Tibial artery (tissue), 4 donors: ENCODE measurements around the gene IPO4.

Experiments
- DNase-seq, 2 donors: peaks; one replicate each; pipeline ENCODE4 v3.0.0-alpha.2; 2019
- H3K27ac ChIP-seq, 2 donors: fragments of 200-600 bp; sonication (generic) in 1 of 2; 1 replicate in 1 of 2; 2 replicates in 1 of 2; pipeline ENCODE4 v1.5.1; 2018 to 2019; ENCODE audit warnings: mild to moderate bottlenecking in 1 of 2
- H3K27me3 ChIP-seq, 2 donors: fragments of 200-600 bp; sonication (generic) in 1 of 2; one replicate each; pipeline versions ENCODE4 v1.5.1 to v1.6.0; 2016 to 2019
- H3K36me3 ChIP-seq, 3 donors: fragments of 200-600 bp; sonication (generic) in 2 of 3; one replicate each; pipeline ENCODE4 v1.5.1; 2016 to 2019; ENCODE audit warnings: mild to moderate bottlenecking in 2 of 3
- H3K4me1 ChIP-seq, 4 donors: fragments of 200-600 bp; sonication (generic) in 2 of 4; 1 replicate in 3 of 4; 2 replicates in 1 of 4; pipeline ENCODE4 v1.5.1; 2016 to 2019
- H3K4me3 ChIP-seq, 2 donors: fragments of 200-600 bp; sonication (generic) in 1 of 2; 1 replicate in 1 of 2; 2 replicates in 1 of 2; pipeline ENCODE4 v1.5.1; 2018 to 2019; ENCODE audit warnings: mild to moderate bottlenecking in 2 of 2
- H3K9me3 ChIP-seq, 3 donors: fragments of 200-600 bp; sonication (generic) in 1 of 3; one replicate each; pipeline ENCODE4 v1.5.1; 2016 to 2019
- intact Hi-C: fragments of 100-400 bp; cut with DNase I; formaldehyde crosslinking; loops from one replicate; pipeline ENCODE4 v1.15.0; 2023; ENCODE audit warnings: low total_unique reads
- TF ChIP-seq, protein P1 (sequence below), 2 experiments: fragments of 200-600 bp in 1 of 2; fragments of 450-650 bp in 1 of 2; IDR thresholded peaks; one replicate each; pipeline ENCODE4 v1.5.1; 2017 to 2019; ENCODE audit warnings: antibody characterized with exemption in 2 of 2, mild to moderate bottlenecking in 1 of 2, moderate library complexity in 1 of 2

Gene IPO4

DNA sequence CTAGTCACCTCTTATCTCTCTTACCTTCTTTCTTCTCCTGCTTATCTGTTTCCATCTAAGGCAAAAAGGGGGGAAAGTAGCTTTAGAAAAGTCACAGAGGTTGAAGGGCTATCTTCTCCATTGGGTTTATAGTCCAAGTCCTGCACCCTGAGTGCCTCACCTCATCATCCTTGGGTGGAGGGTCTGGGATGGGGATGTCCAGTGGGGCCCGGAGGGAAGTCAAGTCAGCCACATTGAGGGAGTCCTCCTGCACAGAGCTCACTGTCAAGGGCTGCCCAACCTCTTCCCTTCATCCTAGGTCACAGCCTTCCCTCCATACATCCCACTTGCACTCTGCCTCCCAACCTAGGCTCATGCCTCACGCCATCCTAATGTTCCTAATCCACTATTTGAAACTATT is 43.4 kb downstream of the IPO4 start:
- H3K4me1 ChIP-seq, result peaks cover 18 to 45% (median 31%) of the 10 kb centered on the region in 4 donors
- no peak for DNase-seq
- H3K9me3 ChIP-seq, result no peaks in the 10 kb centered on the region
- intact Hi-C loops, result loop anchor here (5.0 kb wide), 1 partner anchor 42 kb away; the partner anchor contains the start of gene IPO4
- no peak overlapping the region for H3K4me3 ChIP-seq
- H3K27me3 ChIP-seq, result no peaks in the 10 kb centered on the region
- TF ChIP-seq, protein P1, sequence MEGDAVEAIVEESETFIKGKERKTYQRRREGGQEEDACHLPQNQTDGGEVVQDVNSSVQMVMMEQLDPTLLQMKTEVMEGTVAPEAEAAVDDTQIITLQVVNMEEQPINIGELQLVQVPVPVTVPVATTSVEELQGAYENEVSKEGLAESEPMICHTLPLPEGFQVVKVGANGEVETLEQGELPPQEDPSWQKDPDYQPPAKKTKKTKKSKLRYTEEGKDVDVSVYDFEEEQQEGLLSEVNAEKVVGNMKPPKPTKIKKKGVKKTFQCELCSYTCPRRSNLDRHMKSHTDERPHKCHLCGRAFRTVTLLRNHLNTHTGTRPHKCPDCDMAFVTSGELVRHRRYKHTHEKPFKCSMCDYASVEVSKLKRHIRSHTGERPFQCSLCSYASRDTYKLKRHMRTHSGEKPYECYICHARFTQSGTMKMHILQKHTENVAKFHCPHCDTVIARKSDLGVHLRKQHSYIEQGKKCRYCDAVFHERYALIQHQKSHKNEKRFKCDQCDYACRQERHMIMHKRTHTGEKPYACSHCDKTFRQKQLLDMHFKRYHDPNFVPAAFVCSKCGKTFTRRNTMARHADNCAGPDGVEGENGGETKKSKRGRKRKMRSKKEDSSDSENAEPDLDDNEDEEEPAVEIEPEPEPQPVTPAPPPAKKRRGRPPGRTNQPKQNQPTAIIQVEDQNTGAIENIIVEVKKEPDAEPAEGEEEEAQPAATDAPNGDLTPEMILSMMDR (IDR thresholded peaks at IDR 0.05), result no peak
- peaks cover 11 to 17% (median 16%) of the 10 kb centered on the region in 3 donors for H3K36me3 ChIP-seq
- peak overlapping the region; percentile 86 to 87 for H3K27ac ChIP-seq

DNA sequence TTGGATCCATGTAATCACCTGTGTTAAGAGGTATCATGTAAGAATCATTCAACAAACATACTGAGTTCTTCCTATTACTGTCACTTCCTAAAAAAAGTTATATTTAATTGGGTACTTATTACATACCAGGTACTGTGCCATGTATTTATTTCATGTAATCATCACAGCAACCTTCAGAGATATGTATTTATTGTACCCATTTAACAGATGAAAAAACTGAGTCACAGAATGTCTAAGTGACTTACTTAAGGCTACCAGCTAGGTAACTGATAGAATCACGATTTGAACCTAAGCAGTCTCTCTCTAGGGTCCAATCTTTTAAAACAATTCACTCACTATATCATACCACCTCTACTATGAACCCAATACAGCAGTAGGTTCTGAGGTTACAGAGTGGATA is 44.2 kb downstream of the IPO4 start:
- Histone ChIP-seq H3K36me3 (peaks cover 4 to 12% (median 10%) of the 10 kb centered on the region in 3 donors), H3K4me3 (no peak overlapping the region), H3K4me1 (peaks cover 18 to 52% (median 38%) of the 10 kb centered on the region in 4 donors), H3K9me3 (no peaks in the 10 kb centered on the region), H3K27ac (no peak overlapping the region), H3K27me3 (no peaks in the 10 kb centered on the region)
- TF ChIP-seq, protein P1 (IDR thresholded peaks at IDR 0.05), result no peak
- no peak for DNase-seq
- intact Hi-C loops, result no loop called here

DNA sequence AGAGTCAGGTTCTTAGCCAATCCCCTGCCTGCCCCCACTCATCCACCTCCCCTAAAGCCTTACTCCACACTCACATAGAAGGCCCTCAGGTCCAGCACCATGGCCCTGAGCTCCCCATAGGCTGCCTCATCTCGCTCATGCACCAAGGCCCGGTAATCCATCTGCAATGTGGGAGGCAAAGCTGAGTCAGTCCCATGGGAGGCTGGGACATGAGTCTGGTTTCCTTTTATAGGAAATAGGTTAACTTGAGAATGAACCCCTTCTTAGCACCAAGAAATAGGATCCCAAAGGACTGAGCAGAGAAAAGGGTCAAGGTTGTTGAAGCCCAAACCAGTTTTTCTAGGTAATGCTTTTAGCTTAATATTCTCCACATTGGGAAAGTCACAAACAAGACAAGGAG is 45.1 kb downstream of the IPO4 start:
- Histone ChIP-seq H3K27ac (no peak overlapping the region), H3K9me3 (no peaks in the 10 kb centered on the region), H3K4me1 (peaks cover 17 to 50% (median 39%) of the 10 kb centered on the region in 4 donors), H3K36me3 (peaks cover 6 to 12% (median 12%) of the 10 kb centered on the region in 3 donors), H3K4me3 (no peak overlapping the region), H3K27me3 (no peaks in the 10 kb centered on the region)
- TF ChIP-seq, protein P1 (IDR thresholded peaks at IDR 0.05), result no peak
- intact Hi-C loops, result no loop called here
- no peak for DNase-seq

DNA sequence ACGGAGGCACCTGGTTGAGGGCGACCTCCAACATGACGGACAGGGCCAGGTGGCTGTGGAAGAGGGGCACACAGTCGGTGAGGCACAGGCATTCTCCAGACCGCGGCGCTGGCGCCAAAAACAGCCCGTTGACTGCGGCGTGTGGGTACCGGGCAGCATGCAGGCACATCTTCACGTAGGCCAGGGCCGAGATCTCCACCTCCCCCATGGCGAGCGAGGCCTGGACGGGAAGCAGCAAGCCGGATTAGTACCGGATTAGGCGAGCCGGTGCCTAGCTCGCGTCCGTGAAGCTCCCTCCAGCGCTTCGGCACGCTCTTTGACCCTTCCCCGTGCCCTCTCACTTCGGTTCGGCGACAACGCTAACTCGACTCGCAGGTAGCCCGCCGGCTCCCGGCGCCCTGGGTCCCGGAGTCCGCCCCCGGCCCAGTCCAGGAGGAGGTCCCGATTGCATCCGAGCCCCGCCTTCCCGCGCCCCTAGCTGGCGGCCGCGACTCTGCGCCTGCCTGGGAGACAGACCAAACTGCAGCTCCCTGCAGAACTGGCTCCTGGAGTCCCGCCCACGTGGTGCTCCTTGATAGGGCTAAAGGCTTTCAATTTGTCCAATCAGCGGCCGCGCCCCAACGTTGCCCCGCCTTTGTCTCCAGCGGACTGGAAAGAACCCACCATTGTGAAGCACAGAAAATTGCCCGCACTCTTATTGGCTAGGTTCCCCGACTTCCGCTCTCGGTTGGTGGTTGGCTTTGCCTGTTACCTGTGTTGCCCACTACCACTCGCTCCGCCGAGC is 47.3 kb downstream of the IPO4 start, which contains the start of gene EMC9:
Gene EMC9 (minus strand): TSS at position 495 of the 784 bp plus-strand sequence. CDS start 287 bp downstream, at position 208.
- Histone ChIP-seq H3K4me3 (peak within 1 kb of the TSS; percentile 86 to 93), H3K9me3 (no peaks in the 10 kb centered on the region), H3K4me1 (peaks cover 7 to 58% (median 42%) of the 10 kb centered on the region in 4 donors), H3K27me3 (no peaks in the 10 kb centered on the region), H3K36me3 (peaks cover 12 to 24% (median 24%) of the 10 kb centered on the region in 3 donors), H3K27ac (peak within 1 kb of the TSS; percentile 91 to 92)
- peak; percentile 100 for DNase-seq
- TF ChIP-seq, protein P1 (IDR thresholded peaks at IDR 0.05), result peak; percentile 63 to 65
- intact Hi-C loops, result no loop called here

DNA sequence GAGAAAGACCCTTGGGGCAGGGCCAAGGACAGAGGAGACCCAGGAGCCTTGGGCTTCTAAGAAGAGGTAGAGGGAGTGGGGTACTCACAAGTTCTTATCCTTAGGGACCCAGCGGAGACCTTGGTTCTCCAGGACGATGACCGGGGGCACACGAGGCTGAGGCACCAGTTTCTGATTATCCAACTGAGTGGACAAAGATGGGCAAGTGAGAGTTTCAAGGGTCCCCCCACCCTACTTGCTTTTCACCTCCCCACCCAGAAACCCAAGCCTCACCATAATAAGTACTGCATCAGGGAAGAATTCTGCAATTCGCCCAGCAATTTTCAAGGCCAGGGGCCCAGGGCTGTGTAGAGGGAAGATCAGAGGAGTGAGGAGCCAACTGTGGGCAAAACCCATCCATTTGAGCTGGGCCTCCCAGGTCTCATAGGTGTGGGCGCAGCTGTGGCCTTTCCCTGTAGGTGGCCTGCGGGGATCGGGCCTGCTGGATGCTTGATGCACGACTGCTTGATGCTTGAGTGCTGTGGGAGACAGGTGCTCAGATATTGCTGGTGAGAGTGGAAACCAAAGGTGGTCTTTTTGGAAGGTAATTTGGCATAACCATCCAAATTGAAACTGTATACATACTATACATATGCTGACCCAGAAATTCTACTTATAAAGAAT is 49.2 kb downstream of the IPO4 start:
- intact Hi-C loops, result no loop called here
- no peaks in the 10 kb centered on the region for H3K9me3 ChIP-seq
- DNase-seq, result no peak
- no peaks in the 10 kb centered on the region for H3K27me3 ChIP-seq
- H3K4me3 ChIP-seq, result no peak overlapping the region
- peaks cover 7 to 49% (median 36%) of the 10 kb centered on the region in 4 donors for H3K4me1 ChIP-seq
- H3K36me3 ChIP-seq, result peaks cover 12 to 24% (median 24%) of the 10 kb centered on the region in 3 donors
- peak overlapping the region; percentile 22 to 91 for H3K27ac ChIP-seq
- TF ChIP-seq, protein P1 (IDR thresholded peaks at IDR 0.05), result no peak
